OCI-LY7 (cell line): ENCODE data around the gene DENND10. TPM values are rescaled to one million over a fixed set of nuclear protein-coding genes. Genes with fewer than 3 reads are reported as not detected.

Experiments
- BruUV-seq: library from RNA; stranded (reverse); fragments of 400-500 nt; replicated peaks from 2 replicates; lab custom pipeline; 2021; lab: Mats Ljungman, UMichigan
- CTCF ChIA-PET: fragments of 300-600 bp; sonication (Branson Sonifier 250); formaldehyde crosslinking; loops from one replicate; lab custom pipeline; 2022; ENCODE audit warnings: antibody characterized with exemption; ENCODE audit not compliant: unreplicated experiment; lab: Charles Lee
- POLR2A ChIA-PET: fragments of 300-600 bp; sonication (Branson Sonifier 250); formaldehyde crosslinking; loops from one replicate; lab custom pipeline; 2022; ENCODE audit warnings: antibody characterized with exemption; lab: Charles Lee
- DNase-seq: peaks from one replicate; pipeline ENCODE4 v3.0.0-alpha.2; 2015; ENCODE audit warnings: low spot score
- H2AFZ ChIP-seq: fragments of 200-600 bp; sonication (generic), shearing (Covaris generic); 2 replicates; pipeline ENCODE4 v1.6.1; 2014; ENCODE audit warnings: mild to moderate bottlenecking, antibody characterized with exemption, low read length, moderate library complexity
- H3K27ac ChIP-seq: fragments of 200-600 bp; sonication (generic); 2 replicates; pipeline ENCODE4 v1.5.1; 2014; ENCODE audit warnings: mixed run types, low read depth, mild to moderate bottlenecking, moderate library complexity, low read length, inconsistent platforms; ENCODE audit not compliant: poor library complexity, severe bottlenecking
- H3K36me3 ChIP-seq: fragments of 200-600 bp; sonication (generic); 2 replicates; pipeline ENCODE4 v1.6.1; 2014; ENCODE audit warnings: mild to moderate bottlenecking, antibody characterized with exemption, low read length, moderate library complexity, mixed read lengths; ENCODE audit not compliant: insufficient read depth
- H3K4me1 ChIP-seq: fragments of 200-600 bp; sonication (generic); 2 replicates; pipeline ENCODE4 v1.5.1; 2014; ENCODE audit warnings: mild to moderate bottlenecking, low read length; ENCODE audit not compliant: insufficient read depth, poor library complexity, severe bottlenecking
- H3K4me2 ChIP-seq: fragments of 200-600 bp; sonication (generic); 2 replicates; pipeline ENCODE4 v1.6.1; 2014; ENCODE audit warnings: mild to moderate bottlenecking, low read length
- H3K4me3 ChIP-seq: fragments of 200-600 bp; sonication (generic); 2 replicates; pipeline ENCODE4 v1.5.1; 2014; ENCODE audit warnings: mild to moderate bottlenecking, low read depth, low read length; ENCODE audit not compliant: poor library complexity, severe bottlenecking
- H3K79me2 ChIP-seq: fragments of 200-600 bp; sonication (generic); 2 replicates; pipeline ENCODE4 v1.6.1; 2016; ENCODE audit warnings: low read depth, mild to moderate bottlenecking, low read length, moderate library complexity, mixed read lengths; ENCODE audit not compliant: insufficient read depth
- H3K9me2 ChIP-seq: fragments of 200-600 bp; sonication (generic); 2 replicates; pipeline ENCODE4 v1.6.1; 2016; ENCODE audit warnings: mild to moderate bottlenecking, low read length, mixed read lengths; ENCODE audit not compliant: insufficient read depth
- H3K9me3 ChIP-seq: fragments of 200-600 bp; sonication (generic); 2 replicates; pipeline ENCODE4 v1.6.1; 2014; ENCODE audit warnings: mild to moderate bottlenecking, mixed run types, low read length, mixed read lengths
- H4K20me1 ChIP-seq: fragments of 200-600 bp; sonication (generic); 2 replicates; pipeline ENCODE4 v1.6.1; 2014; ENCODE audit warnings: mild to moderate bottlenecking, antibody characterized with exemption, low read length, moderate library complexity, mixed read lengths; ENCODE audit not compliant: insufficient read depth
- EZH2phosphoT487 ChIP-seq: fragments of 200-600 bp; sonication (generic); IDR thresholded peaks from 2 replicates; pipeline ENCODE4 v1.6.1; 2018; ENCODE audit warnings: low read depth, borderline replicate concordance, mild to moderate bottlenecking, mixed run types, antibody characterized with exemption, low read length, moderate library complexity, mixed read lengths
- intact Hi-C: fragments of 100-400 bp; cut with micrococcal nuclease; formaldehyde crosslinking; loops from one replicate; pipeline ENCODE4 v1.10.0; 2022; ENCODE audit not compliant: unreplicated experiment
- total RNA-seq, 2 experiments: library from RNA; depleted of rRNA in 1 of 2; stranded (reverse); fragments of >200 nt in 1 of 2; shearing (Covaris generic) in 1 of 2; gene quantifications; 2 replicates each; pipeline ENCODE4 v1.2.3, GENCODE V29; 2014 to 2022
- TF ChIP-seq, protein P1 (sequence below): fragments of 200-600 bp; sonication (generic); conservative IDR thresholded peaks from 2 replicates; pipeline ENCODE4 v1.5.1; 2014; ENCODE audit warnings: mild to moderate bottlenecking, antibody characterized with exemption, low read length, moderate library complexity, mixed read lengths

The DENND10 gene
- total RNA-seq, 2 experiments from 2014 or later = 17.8 to 27.1 TPM

DNA sequence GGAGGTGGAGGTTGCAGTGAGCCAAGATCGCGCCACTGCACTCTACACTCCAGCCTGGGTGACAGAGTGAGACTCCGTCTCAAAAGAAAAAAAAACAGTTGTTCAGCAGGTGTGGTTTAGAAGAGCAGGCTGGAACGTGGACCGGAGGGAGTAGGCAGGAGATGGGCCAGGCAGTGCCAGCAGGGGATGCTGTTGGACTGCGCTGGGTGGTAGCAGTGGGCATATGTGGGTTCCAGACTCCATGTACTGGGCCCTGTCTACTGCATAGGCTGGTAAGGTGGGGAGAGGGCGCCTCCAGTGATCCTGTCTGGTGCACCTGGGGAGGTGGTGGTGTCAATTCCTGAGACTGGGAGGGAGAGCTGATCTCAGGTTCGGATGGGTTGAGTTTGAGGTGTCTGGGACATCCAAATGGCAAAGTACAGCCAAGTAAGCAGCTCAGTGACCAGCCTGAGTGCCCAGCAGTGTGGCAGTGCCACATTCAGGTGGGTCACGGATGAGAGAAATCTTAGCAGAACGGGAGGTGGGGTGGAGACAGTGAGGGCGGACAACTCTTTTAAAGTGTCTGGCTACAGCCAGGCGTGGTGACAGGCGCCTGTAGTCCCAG lies 35.7 kb downstream of the DENND10 start:
- no peak overlapping the region for H3K27ac ChIP-seq
- ChIA-PET CTCF (no interaction called here), POLR2A (interaction anchor here (0.6 to 0.8 kb wide), 2 partner anchors 29 to 87 kb away, joined by 3 read pairs; no protein-coding TSS in a partner anchor)
- intact Hi-C loops = loop anchor here (1.0 kb wide), 1 partner anchor 59 kb away; no protein-coding TSS in a partner anchor
- H3K9me2 ChIP-seq = no peaks in the 10 kb centered on the region
- H3K4me2 ChIP-seq = no peak overlapping the region
- DNase-seq = peak; percentile 46
- BruUV-seq = no TSS peak
- H3K4me3 ChIP-seq = no peak overlapping the region
- H2AFZ ChIP-seq = no peak overlapping the region
- H3K9me3 ChIP-seq = no peaks in the 10 kb centered on the region
- H3K36me3 ChIP-seq = peaks cover 38% of the 10 kb centered on the region
- H3K4me1 ChIP-seq = peaks cover 3% of the 10 kb centered on the region
- no peaks in the 10 kb centered on the region for H4K20me1 ChIP-seq
- H3K79me2 ChIP-seq = no peaks in the 10 kb centered on the region
- TF ChIP-seq, protein P1, sequence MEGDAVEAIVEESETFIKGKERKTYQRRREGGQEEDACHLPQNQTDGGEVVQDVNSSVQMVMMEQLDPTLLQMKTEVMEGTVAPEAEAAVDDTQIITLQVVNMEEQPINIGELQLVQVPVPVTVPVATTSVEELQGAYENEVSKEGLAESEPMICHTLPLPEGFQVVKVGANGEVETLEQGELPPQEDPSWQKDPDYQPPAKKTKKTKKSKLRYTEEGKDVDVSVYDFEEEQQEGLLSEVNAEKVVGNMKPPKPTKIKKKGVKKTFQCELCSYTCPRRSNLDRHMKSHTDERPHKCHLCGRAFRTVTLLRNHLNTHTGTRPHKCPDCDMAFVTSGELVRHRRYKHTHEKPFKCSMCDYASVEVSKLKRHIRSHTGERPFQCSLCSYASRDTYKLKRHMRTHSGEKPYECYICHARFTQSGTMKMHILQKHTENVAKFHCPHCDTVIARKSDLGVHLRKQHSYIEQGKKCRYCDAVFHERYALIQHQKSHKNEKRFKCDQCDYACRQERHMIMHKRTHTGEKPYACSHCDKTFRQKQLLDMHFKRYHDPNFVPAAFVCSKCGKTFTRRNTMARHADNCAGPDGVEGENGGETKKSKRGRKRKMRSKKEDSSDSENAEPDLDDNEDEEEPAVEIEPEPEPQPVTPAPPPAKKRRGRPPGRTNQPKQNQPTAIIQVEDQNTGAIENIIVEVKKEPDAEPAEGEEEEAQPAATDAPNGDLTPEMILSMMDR = peak; percentile 69
- TF ChIP-seq EZH2phosphoT487 = no peak

DNA sequence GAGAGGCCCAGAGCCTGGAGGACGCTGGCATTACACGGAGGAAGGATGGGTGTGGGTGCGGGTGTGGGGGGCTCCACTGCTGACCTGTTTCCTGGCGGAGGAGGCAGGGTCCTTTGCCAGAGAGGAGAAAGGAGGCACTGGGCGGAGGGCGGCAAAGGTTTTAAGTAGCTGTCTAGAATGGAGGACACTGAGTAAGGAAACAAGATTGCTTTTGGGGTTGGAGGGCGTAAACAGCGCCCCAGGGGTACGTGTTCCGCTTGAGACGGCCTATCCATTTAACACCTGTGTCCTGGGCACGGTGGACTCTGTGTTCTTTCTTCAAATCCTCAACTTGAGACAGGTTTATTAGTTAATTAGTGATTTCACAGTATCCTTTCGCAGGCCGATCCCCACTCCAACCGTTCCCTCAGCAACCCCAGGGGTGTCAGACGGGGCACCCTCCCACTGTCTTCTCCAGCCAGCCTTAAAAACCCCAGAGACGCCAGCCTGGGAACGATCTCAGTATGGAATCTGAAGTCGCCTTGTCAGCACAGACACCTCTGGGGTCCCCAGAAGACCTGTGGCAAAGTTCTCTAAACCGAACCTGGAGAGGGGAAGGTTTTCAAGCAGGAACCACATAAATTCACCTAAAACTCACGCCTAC lies 36.8 kb downstream of the DENND10 start:
- H3K9me2 ChIP-seq = no peaks in the 10 kb centered on the region
- CTCF ChIA-PET = no interaction called here
- H3K4me2 ChIP-seq = no peak overlapping the region
- peaks cover 3% of the 10 kb centered on the region for H3K4me1 ChIP-seq
- intact Hi-C loops = no loop called here
- H3K27ac ChIP-seq = no peak overlapping the region
- no peak for DNase-seq
- H3K36me3 ChIP-seq = peaks cover 38% of the 10 kb centered on the region
- TF ChIP-seq, protein P1 = no peak
- no peak for TF ChIP-seq EZH2phosphoT487
- no TSS peak for BruUV-seq
- POLR2A ChIA-PET = interaction anchor here (0.8 kb wide), 1 partner anchor 30 kb away, joined by 3 read pairs; no protein-coding TSS in a partner anchor
- no peaks in the 10 kb centered on the region for H3K79me2 ChIP-seq
- no peak overlapping the region for H2AFZ ChIP-seq
- H4K20me1 ChIP-seq = no peaks in the 10 kb centered on the region
- no peaks in the 10 kb centered on the region for H3K9me3 ChIP-seq
- no peak overlapping the region for H3K4me3 ChIP-seq

- intact Hi-C loops = no loop called here
- no peaks in the 10 kb centered on the region for H3K9me3 ChIP-seq
- TF ChIP-seq, protein P1 = no peak
- TF ChIP-seq EZH2phosphoT487 = no peak
- peaks cover 65% of the 10 kb centered on the region for H3K36me3 ChIP-seq
- no peak overlapping the region for H3K4me2 ChIP-seq
- H4K20me1 ChIP-seq = no peaks in the 10 kb centered on the region
- POLR2A ChIA-PET = interaction anchor here (0.7 kb wide), 1 partner anchor 17 kb away, joined by 4 read pairs; no protein-coding TSS in a partner anchor
- no peaks in the 10 kb centered on the region for H3K9me2 ChIP-seq
- DNase-seq = no peak
- H2AFZ ChIP-seq = no peak overlapping the region
- H3K27ac ChIP-seq = no peak overlapping the region
- H3K4me1 ChIP-seq = no peaks in the 10 kb centered on the region
- CTCF ChIA-PET = no interaction called here
- no peak overlapping the region for H3K4me3 ChIP-seq
- no TSS peak for BruUV-seq
- no peaks in the 10 kb centered on the region for H3K79me2 ChIP-seq
Measured at GRCh38 chr10:119143657-119144056, 39.7 kb downstream of the DENND10 start.
